Fibroblast of the aortic adventitia (primary cell): Measurements from ENCODE around the gene LIN28A. TPM values are rescaled to one million over a fixed set of nuclear protein-coding genes. Genes with fewer than 3 reads are reported as not detected.

Experiments used
- DNase-seq: peaks from one replicate; pipeline ENCODE4 v3.0.0-alpha.2; 2010; ENCODE audit warnings: low read depth
- H3K4me3 ChIP-seq: 2 replicates; pipeline ENCODE4 v1.5.1; 2011; ENCODE audit warnings: low read depth, mild to moderate bottlenecking, control low read depth, low read length, moderate library complexity
- CTCF ChIP-seq: IDR thresholded peaks from 2 replicates; pipeline ENCODE4 v1.5.1; 2011; ENCODE audit warnings: mild to moderate bottlenecking, low read length, control low read depth, inconsistent platforms; ENCODE audit not compliant: insufficient read depth
- total RNA-seq: library from RNA; depleted of rRNA; stranded (reverse); fragments of >200 nt; gene quantifications from 2 replicates; pipeline ENCODE4 v1.2.3, GENCODE V29; 2012; ENCODE audit warnings: low replicate concordance

Gene LIN28A
- not detected in 2 replicates for total RNA-seq

GRCh38 chr1:26410706-26411623, at the start of gene LIN28A:
LIN28A (plus strand) TSS chr1:26410817; CDS start chr1:26410892, 75 bp downstream.
- no peak for TF ChIP-seq CTCF
- no peak for DNase-seq
- H3K4me3 ChIP-seq: no peak within 1 kb of the TSS

GRCh38 chr1:26361605-26362122, 49.0 kb upstream of the LIN28A start:
- H3K4me3 ChIP-seq: no peak overlapping the region
- no peak for TF ChIP-seq CTCF
- DNase-seq: no peak

- DNase-seq: no peak
- no peak for TF ChIP-seq CTCF
- H3K4me3 ChIP-seq: no peak overlapping the region
Measured at GRCh38 chr1:26362331-26362730, 48.3 kb upstream of the LIN28A start.

- peak; percentile 98 for TF ChIP-seq CTCF
- peak; percentile 69 for DNase-seq
- no peak overlapping the region for H3K4me3 ChIP-seq
Measured at GRCh38 chr1:26363549-26364448, 46.8 kb upstream of the LIN28A start.

- no peak for DNase-seq
- TF ChIP-seq CTCF: no peak
- H3K4me3 ChIP-seq: no peak overlapping the region
Measured at GRCh38 chr1:26364956-26365355, 45.7 kb upstream of the LIN28A start.

- DNase-seq: no peak
- TF ChIP-seq CTCF: no peak
Measured at GRCh38 chr1:26367441-26367840, 43.2 kb upstream of the LIN28A start.

More at GRCh38 chr1:26367441-26367840, 43.2 kb upstream of the LIN28A start:
- no peak overlapping the region for H3K4me3 ChIP-seq
